NCI-H2107 treated with DMSO at 0.1 percent for 48 hours (cell line): ENCODE data around the gene HMCN2.

Source experiments
- DNase-seq: peaks from one replicate; lab custom pipeline; 2025; ENCODE audit not compliant: unreplicated experiment; lab: John Stamatoyannopoulos, UW

HMCN2 gene

GRCh38 chr9:130305381-130305780 lies 39.8 kb downstream of the HMCN2 start:
- DNase-seq, result no peak

GRCh38 chr9:130306823-130307666 lies 41.5 kb downstream of the HMCN2 start:
- no peak for DNase-seq

GRCh38 chr9:130307667-130307943 lies 42.0 kb downstream of the HMCN2 start:
- no peak for DNase-seq

- DNase-seq, result no peak
Observed at GRCh38 chr9:130308081-130308571, 42.6 kb downstream of the HMCN2 start.

GRCh38 chr9:130309689-130310455 lies 44.3 kb downstream of the HMCN2 start:
- no peak for DNase-seq

GRCh38 chr9:130310456-130310855 lies 44.9 kb downstream of the HMCN2 start:
- DNase-seq, result no peak

- DNase-seq, result no peak
Observed at GRCh38 chr9:130311003-130311402, 45.4 kb downstream of the HMCN2 start.

- peak; percentile 37 for DNase-seq
Observed at GRCh38 chr9:130311408-130312140, 46.0 kb downstream of the HMCN2 start.

- DNase-seq, result no peak
Observed at GRCh38 chr9:130313103-130313858, 47.7 kb downstream of the HMCN2 start.

GRCh38 chr9:130315446-130316226 lies 50.1 kb downstream of the HMCN2 start:
- no peak for DNase-seq

- DNase-seq, result no peak
Observed at GRCh38 chr9:130316430-130316829, 50.9 kb downstream of the HMCN2 start.

GRCh38 chr9:130319300-130319699 lies 53.7 kb downstream of the HMCN2 start:
- no peak for DNase-seq

- no peak for DNase-seq
Observed at GRCh38 chr9:130319944-130320712, 54.6 kb downstream of the HMCN2 start.

- DNase-seq, result no peak
Observed at GRCh38 chr9:130320723-130321481, 55.3 kb downstream of the HMCN2 start.

- DNase-seq, result no peak
Observed at GRCh38 chr9:130321539-130321938, 56.0 kb downstream of the HMCN2 start.

GRCh38 chr9:130323051-130323745 lies 57.6 kb downstream of the HMCN2 start:
- DNase-seq, result no peak

GRCh38 chr9:130325921-130326320 lies 60.4 kb downstream of the HMCN2 start:
- no peak for DNase-seq
